Activated CD8-positive, alpha-beta memory T cell treated with anti-CD3 and anti-CD28 coated beads, Interleukin-2, amount 50 U/mL, for 4 hours (primary cell): ENCODE measurements around the gene PITPNM3.

Source experiments
- DNase-seq: peaks from one replicate; pipeline ENCODE4 v3.0.0-alpha.2; 2020

The PITPNM3 gene

DNA sequence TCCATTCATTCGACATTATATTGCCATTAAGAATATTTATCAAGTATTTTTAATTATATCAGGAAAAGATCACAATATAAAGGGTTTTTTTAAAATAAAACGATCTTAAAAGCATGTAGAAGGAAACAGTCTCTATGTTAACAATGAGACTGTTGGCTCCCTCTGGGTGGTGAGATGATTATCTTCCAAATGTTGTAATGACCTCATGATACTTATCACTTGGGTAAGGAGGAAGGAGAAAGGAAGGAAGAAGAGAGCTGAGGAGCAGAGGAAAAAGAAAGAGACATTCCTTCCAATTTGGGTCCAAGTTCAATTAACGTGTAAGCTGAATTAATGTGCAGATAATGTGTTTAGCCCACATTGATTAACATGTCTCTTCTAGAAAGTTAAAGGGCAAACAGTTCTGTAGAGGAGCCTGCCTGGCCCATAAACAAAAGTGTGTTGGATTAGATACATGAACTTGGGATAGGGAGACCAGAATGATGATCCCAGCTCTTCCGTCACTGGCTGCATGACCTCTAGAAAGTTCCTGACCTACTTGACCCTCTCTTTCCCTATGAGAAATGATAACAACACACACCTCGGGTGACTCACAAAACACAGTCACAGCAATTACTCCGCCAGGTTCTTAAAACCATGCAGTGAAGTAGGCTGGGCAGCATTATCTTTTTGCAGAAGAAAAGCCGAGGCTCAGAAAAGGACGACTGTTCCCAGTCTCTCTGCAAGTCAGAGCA lies 80.1 kb downstream of the PITPNM3 start:
- no peak for DNase-seq

DNA sequence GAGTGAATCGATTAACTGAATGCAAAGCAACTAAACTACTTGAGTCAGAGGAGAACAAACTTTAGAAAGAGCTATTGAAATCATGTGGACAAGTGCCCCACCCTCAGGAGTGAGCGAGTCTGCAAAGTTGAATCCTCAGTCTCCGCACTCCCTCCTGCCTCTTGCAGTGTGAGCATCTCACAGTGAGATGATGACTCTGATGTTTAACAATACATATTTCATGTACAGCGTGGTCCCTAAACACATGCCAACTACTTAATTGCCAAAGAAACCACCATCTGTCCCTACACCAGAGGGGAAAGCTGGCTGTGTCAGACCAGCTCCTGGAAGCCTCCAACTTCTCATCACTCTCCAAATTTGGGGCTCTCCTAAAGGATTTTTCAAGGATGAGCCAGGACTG lies 80.9 kb downstream of the PITPNM3 start:
- no peak for DNase-seq

DNA sequence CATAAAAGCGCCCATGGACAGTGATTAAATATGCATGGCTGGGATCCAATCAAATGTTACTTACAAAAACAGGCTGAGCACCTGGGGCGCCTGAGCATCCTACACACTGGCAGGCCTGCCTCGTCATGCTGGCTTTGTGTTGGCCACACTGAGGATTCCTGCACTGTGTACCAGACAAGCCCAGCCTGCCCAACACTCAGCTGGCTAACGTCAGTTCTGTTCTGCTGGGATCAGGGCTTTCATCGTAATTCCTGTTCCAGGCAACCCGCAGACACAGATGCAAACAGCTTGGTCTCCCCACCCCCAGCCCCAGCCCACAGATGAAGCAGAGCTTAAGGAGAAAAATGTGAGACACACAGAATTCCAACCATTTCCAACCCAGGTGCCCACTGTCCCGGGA lies 81.4 kb downstream of the PITPNM3 start:
- no peak for DNase-seq

- no peak for DNase-seq
These were observed 82.0 kb downstream of the PITPNM3 start for GRCh38 chr17:6474376-6474775.

DNA sequence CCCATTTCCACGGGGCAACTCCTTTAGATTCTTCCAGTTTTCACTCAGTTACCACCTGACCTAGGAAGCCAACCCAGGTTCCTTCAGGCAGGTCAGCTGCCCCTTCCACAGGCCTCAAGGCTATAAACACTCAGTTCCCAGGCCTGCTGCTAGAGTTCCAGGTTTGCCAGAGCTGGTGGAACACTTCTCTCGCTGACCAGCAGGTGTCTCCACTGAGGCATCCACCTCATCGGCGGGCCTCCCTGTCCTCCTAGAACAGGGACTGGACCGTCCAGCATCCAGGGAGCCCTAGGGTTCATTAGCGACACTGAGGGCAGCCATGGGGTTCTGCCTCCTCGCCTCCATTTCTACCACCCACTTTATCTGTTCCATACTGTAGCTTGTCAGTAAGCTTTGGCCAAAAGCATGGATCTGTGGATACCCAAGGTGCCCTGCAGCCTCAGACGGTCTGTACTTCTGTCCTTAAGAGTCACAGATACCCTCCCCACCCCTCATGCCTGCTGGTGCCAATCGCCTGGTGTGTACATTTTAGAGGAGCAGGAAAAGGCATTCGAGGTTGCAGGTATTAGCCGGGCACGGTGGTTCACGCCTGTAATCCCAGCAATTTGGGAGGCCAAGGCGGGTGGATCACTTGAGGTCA lies 83.1 kb downstream of the PITPNM3 start:
- DNase-seq, result peak; percentile 70

DNA sequence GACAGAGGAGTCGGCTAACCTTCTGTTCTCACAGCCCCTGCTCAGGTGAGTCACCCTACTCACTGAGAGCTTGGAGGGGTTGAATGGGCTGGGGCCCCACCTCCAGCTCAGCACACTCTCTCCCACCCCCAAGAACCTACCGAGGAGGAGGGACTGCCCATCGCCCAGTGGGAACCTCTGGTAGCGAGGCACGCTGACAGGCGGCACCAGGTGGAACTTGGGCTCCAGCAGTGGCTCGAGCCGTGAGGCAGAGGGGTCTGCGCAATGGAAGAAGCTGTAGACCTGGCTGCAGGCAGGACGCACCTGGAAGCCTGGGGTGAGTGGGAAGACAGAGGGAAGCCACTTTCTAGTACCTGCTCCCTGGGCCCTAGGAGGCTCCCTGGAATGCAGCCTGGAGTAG lies 83.8 kb downstream of the PITPNM3 start:
- no peak for DNase-seq

- DNase-seq, result no peak
These were observed 84.6 kb downstream of the PITPNM3 start for GRCh38 chr17:6471531-6472465.

- DNase-seq, result no peak
These were observed 85.4 kb downstream of the PITPNM3 start for GRCh38 chr17:6470751-6471521.

GRCh38 chr17:6470146-6470718 lies 86.1 kb downstream of the PITPNM3 start:
- no peak for DNase-seq

DNA sequence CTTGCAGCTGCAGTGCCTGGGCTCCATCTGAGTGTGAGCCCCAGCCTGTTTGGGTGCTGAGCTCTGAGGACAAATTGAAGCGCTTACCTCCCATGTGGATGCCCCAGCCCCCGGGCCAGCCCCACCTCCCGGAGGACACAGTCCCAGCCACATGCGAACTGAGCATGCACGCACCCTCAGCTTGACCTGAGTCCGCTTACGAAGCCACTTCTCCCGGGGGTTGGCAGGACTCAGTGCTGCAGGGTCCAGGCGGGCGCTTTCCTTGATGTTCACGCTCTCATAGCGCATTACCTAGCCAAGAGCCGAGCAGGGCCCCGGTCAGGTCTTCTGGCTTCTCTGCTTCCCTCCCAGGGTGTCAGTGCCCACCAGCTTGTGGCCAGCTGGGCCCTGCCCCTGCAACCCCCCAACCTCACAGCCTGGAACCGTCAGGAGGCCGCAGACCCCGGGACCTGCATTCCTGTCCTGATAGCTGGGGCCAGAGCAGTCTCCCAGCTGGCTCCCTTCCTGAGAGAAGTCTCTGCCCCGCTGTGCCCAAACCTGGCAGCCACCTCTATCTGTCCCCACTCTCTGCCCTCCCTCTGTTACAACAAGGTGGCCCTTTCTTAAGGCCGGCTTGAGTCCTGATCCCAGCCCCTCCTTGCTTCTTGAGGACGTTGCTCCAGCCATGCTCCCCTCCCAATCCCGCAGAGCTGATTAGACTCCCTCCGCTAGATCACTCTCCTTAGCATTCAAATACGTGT lies 88.1 kb downstream of the PITPNM3 start:
- no peak for DNase-seq

DNA sequence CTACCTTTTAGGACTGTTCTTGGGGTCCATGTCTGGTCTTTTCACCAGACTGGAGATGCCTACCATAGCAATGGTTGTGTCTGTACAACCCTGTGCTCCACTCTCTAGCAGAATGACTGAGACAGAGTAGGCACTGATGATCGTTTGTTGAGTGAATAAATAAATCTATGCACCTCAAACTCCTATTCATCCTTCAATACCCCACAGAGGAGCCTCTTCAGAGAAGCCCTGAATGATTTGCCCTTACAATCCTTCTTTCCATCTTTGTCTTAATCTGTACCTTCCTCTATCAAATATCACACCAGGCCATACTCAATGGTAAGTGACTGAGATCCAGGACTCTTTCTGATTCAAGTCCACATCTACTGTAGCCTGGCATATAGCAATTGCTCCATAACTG lies 88.8 kb downstream of the PITPNM3 start:
- DNase-seq, result no peak

- DNase-seq, result no peak
These were observed 91.0 kb downstream of the PITPNM3 start for GRCh38 chr17:6465206-6466003.

DNA sequence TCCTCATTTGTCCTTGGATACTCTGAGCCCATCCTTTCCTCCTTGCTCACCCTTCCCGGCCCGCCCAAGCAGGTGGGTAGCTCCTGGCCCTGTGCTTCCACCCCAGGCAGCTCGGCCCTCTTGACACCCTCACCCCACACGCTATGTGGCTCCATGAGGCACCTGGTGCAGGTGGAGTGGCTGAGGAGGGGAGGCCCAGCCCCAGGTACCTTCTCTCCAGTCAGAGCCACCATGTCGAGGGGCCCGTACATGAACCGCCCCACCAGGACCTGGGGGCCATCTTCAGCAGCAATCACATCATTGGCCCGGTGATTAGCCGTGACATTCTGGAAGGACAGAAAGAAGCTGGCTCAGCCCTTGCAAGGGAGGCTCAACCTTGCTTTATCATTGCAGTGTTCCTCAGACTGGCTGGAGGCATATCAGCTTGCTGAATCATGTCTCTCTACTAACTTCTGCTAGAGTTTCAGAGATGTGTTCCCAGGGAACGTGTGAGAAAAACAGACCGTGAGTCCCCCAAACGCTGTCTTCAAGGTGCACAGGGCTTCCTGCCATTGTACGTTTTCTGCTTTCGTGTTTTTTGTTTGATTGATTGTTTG lies 91.8 kb downstream of the PITPNM3 start:
- DNase-seq, result no peak

- no peak for DNase-seq
These were observed 92.5 kb downstream of the PITPNM3 start for GRCh38 chr17:6463616-6464445.

DNA sequence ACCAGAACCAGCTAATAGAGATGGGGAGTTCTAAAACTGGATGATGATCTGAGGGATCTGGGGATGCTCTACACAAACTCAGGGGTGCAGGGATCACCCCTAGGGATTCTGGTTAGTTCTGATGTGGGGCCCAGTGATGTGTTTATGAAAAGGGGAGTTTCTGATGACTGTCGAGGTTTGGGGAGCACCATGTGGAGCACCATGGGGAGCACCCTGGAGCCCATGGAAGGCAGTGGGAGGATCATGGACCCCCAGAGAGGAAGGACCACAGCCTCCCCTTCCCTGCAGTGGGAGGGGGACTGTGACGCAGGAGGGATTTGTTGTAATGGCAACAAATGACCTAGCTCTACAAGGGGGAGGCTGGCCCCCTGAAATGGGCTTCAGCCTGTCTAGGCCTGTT lies 93.7 kb downstream of the PITPNM3 start:
- no peak for DNase-seq

- DNase-seq, result no peak
These were observed 94.4 kb downstream of the PITPNM3 start for GRCh38 chr17:6461792-6462524.

DNA sequence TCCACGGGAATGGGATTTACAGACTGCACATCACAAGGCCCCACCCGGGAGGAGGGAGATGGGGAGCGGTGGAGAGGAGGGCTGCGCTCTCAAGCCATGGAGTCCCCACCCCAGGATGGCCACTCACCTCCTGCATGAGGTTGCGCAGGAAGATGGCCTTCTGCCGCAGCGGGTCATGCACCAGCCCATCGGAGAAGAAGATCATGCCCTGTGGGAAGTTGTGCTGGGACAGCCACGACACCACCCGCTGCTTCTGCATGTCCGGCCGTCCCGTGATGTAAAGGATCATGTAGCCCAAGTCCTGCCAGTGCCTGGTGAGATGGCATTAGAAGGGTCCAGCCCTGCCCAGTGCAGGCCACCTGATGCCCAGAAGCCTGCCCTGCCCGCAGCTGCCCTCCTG lies 95.1 kb downstream of the PITPNM3 start:
- DNase-seq, result no peak

DNA sequence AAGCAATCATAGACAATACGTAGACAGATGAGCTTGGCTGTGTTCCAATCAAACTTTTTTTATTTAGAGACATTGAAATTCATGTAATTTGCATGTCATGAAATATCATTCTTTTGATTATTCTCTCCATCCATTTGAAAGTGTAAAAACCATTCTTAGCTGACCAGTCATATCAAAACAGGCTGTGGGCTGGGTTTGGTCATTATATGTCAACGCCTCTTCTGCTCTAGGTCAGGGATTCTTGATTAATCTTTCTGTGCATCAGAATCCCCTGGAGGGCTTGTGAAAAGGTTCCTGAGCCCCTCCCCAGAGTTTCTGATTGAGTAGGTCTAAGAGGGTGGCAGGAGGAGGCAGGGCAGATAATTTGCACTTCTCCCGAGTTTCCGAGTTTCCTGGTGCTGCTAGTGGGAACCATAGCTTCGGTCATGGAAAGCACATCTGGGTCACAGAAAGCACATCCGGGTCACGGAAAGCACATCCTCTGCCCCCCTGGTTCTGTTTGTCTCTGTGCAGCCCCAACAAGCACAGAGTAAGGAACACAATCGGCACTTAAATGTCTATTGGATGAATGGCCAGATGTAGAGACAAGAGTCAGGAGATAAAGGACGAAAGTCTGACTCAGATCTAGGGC lies 95.7 kb downstream of the PITPNM3 start:
- DNase-seq, result no peak
